GM21786 (cell line): Measurements from ENCODE around the gene GALNT2.

Source experiments
- ATAC-seq: cut with Tn5 transposase; IDR thresholded peaks from one replicate; pipeline ENCODE4 v1.9.1; 2021; ENCODE audit not compliant: unreplicated experiment

GALNT2 gene

GRCh38 chr1:230226007-230226800 is 159.2 kb downstream of the GALNT2 start:
- no peak for ATAC-seq

- ATAC-seq: no peak
Observed at GRCh38 chr1:230226814-230227213, 159.8 kb downstream of the GALNT2 start.

- no peak for ATAC-seq
Observed at GRCh38 chr1:230228236-230228897, 161.3 kb downstream of the GALNT2 start.

GRCh38 chr1:230230273-230230672 is 163.2 kb downstream of the GALNT2 start:
- ATAC-seq: no peak

- ATAC-seq: no peak
Observed at GRCh38 chr1:230230948-230231773, 164.1 kb downstream of the GALNT2 start.

- ATAC-seq: no peak
Observed at GRCh38 chr1:230231774-230232145, 164.7 kb downstream of the GALNT2 start.

GRCh38 chr1:230232371-230232771 is 165.3 kb downstream of the GALNT2 start:
- no peak for ATAC-seq

GRCh38 chr1:230233786-230234185 is 166.7 kb downstream of the GALNT2 start:
- no peak for ATAC-seq

- ATAC-seq: no peak
Observed at GRCh38 chr1:230235876-230236275, 168.8 kb downstream of the GALNT2 start.

- no peak for ATAC-seq
Observed at GRCh38 chr1:230236301-230237008, 169.4 kb downstream of the GALNT2 start.

- no peak for ATAC-seq
Observed at GRCh38 chr1:230237009-230237370, 170.0 kb downstream of the GALNT2 start.

GRCh38 chr1:230237805-230238204 is 170.8 kb downstream of the GALNT2 start:
- no peak for ATAC-seq

- ATAC-seq: no peak
Observed at GRCh38 chr1:230240446-230241086, 173.5 kb downstream of the GALNT2 start.

- no peak for ATAC-seq
Observed at GRCh38 chr1:230242326-230242725, 175.3 kb downstream of the GALNT2 start.

- ATAC-seq: no peak
Observed at GRCh38 chr1:230243146-230243545, 176.1 kb downstream of the GALNT2 start.

- no peak for ATAC-seq
Observed at GRCh38 chr1:230243583-230244353, 176.7 kb downstream of the GALNT2 start.

GRCh38 chr1:230246551-230246950 is 179.5 kb downstream of the GALNT2 start:
- ATAC-seq: no peak

GRCh38 chr1:230248016-230248888 is 181.2 kb downstream of the GALNT2 start:
- ATAC-seq: no peak

- ATAC-seq: no peak
Observed at GRCh38 chr1:230248889-230249270, 181.8 kb downstream of the GALNT2 start.
